Mesothelial cell of epicardium (in vitro differentiated cells): ENCODE measurements around the gene HOXD1. TPM values are rescaled to one million over a fixed set of nuclear protein-coding genes. Genes with fewer than 3 reads are reported as not detected.

Experiments used
- DNase-seq, 2 experiments: peaks; one replicate each; pipeline ENCODE4 v3.0.0; 2021; ENCODE audit warnings: low spot score in 2 of 2; ENCODE audit not compliant: unreplicated experiment in 2 of 2
- H3K27ac Mint-ChIP-seq: 2 replicates; pipeline ENCODE4 v1.8.0; 2021; ENCODE audit warnings: mixed read lengths
- H3K27me3 Mint-ChIP-seq: 2 replicates; pipeline ENCODE4 v1.8.0; 2021; ENCODE audit warnings: low read depth, mixed read lengths
- H3K36me3 Mint-ChIP-seq: 2 replicates; pipeline ENCODE4 v1.8.0; 2021; ENCODE audit warnings: mixed read lengths
- H3K4me1 Mint-ChIP-seq: 2 replicates; pipeline ENCODE4 v1.8.0; 2021; ENCODE audit warnings: mixed read lengths
- H3K4me3 Mint-ChIP-seq: 2 replicates; pipeline ENCODE4 v1.8.0; 2021; ENCODE audit warnings: mild to moderate bottlenecking, moderate library complexity, mixed read lengths
- H3K9me3 Mint-ChIP-seq: 2 replicates; pipeline ENCODE4 v1.8.0; 2021; ENCODE audit warnings: mixed read lengths
- CTCF ChIP-seq: fragments of 200-600 bp; sonication (generic); IDR thresholded peaks from one replicate; pipeline ENCODE4 v1.5.0; 2021; ENCODE audit warnings: antibody characterized with exemption; ENCODE audit not compliant: unreplicated experiment
- total RNA-seq: library from RNA; stranded (reverse); gene quantifications from 3 replicates; pipeline ENCODE4 v1.2.1, GENCODE V29; 2021

HOXD1 gene
- total RNA-seq, 1 donor from 2014 or later = not detected

DNA sequence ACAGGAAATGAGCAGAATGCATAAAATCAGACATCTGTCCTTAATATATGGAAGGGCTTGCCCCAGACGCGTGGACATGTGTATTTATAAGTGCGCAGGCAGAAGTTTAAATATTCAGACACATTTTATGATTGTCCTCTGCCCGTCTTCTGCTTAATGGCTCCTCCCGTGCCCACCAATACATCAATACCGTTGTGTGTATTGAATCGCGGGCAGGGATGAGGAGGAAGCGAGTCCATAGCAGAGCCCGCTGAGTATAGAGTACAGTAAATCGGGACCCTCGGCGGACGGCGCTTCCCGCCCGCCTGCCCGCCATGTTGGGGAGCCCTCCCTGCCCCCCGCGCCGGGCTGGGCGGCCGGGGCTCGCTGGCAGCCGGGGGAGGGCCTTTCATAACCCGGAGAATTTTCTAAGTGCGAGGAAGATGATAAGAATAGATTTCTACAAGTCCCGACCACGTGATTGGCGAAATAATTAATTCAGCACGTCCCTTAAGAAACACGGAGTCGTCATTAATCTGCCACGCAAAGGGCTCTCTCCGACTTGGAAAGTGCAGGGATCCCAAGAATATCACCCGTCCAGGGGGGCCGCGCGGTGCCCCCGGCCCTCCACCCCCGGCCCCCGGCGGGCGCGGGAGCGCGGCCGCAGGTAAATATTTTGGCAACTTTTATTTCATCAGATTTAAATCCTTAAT lies 31.5 kb upstream of the HOXD1 start, which contains the start of gene HOXD3:
HOXD3 (plus strand) TSS at position 501 of the 692 bp plus-strand sequence. CDS start 11,808 bp downstream, outside the sequence.
- no peaks in the 10 kb centered on the region for H3K9me3 Mint-ChIP-seq
- H3K4me3 Mint-ChIP-seq = peak within 1 kb of the TSS; percentile 22
- no peaks in the 10 kb centered on the region for H3K36me3 Mint-ChIP-seq
- DNase-seq = no peak
- no peak for TF ChIP-seq CTCF
- H3K27me3 Mint-ChIP-seq = peaks cover 97% of the 10 kb centered on the region
- H3K4me1 Mint-ChIP-seq = peaks cover 13% of the 10 kb centered on the region
- H3K27ac Mint-ChIP-seq = no peak within 1 kb of the TSS

GRCh38 chr2:176157499-176158185 lies 30.8 kb upstream of the HOXD1 start:
- H3K36me3 Mint-ChIP-seq = no peaks in the 10 kb centered on the region
- no peak overlapping the region for H3K27ac Mint-ChIP-seq
- no peak for DNase-seq
- TF ChIP-seq CTCF = no peak
- peaks cover 13% of the 10 kb centered on the region for H3K4me1 Mint-ChIP-seq
- H3K27me3 Mint-ChIP-seq = peaks cover 97% of the 10 kb centered on the region
- peak overlapping the region; percentile 22 for H3K4me3 Mint-ChIP-seq
- no peaks in the 10 kb centered on the region for H3K9me3 Mint-ChIP-seq

GRCh38 chr2:176158186-176158591 lies 30.3 kb upstream of the HOXD1 start:
- Mint-ChIP-seq H3K4me1 (peaks cover 13% of the 10 kb centered on the region), H3K4me3 (peak overlapping the region; percentile 19), H3K9me3 (no peaks in the 10 kb centered on the region), H3K27ac (no peak overlapping the region), H3K36me3 (no peaks in the 10 kb centered on the region), H3K27me3 (peaks cover 96% of the 10 kb centered on the region)
- DNase-seq = no peak
- TF ChIP-seq CTCF = no peak

GRCh38 chr2:176158855-176159662 lies 29.4 kb upstream of the HOXD1 start:
- DNase-seq = no peak
- Mint-ChIP-seq H3K27me3 (peaks cover 96% of the 10 kb centered on the region), H3K36me3 (no peaks in the 10 kb centered on the region), H3K9me3 (no peaks in the 10 kb centered on the region), H3K4me3 (no peak overlapping the region), H3K27ac (no peak overlapping the region), H3K4me1 (peaks cover 13% of the 10 kb centered on the region)
- TF ChIP-seq CTCF = no peak

GRCh38 chr2:176159663-176160250 lies 28.7 kb upstream of the HOXD1 start:
- peaks cover 17% of the 10 kb centered on the region for H3K4me1 Mint-ChIP-seq
- H3K36me3 Mint-ChIP-seq = no peaks in the 10 kb centered on the region
- no peak overlapping the region for H3K4me3 Mint-ChIP-seq
- no peaks in the 10 kb centered on the region for H3K9me3 Mint-ChIP-seq
- peaks cover 96% of the 10 kb centered on the region for H3K27me3 Mint-ChIP-seq
- DNase-seq = no peak
- H3K27ac Mint-ChIP-seq = no peak overlapping the region
- no peak for TF ChIP-seq CTCF
